OCI-LY7 (cell line): ENCODE results near the gene GPC3.

Experiments used
- CTCF ChIP-seq: fragments of 200-600 bp; sonication (generic); conservative IDR thresholded peaks from 2 replicates; pipeline ENCODE4 v1.5.1; 2014; ENCODE audit warnings: mild to moderate bottlenecking, antibody characterized with exemption, low read length, moderate library complexity, mixed read lengths
- EZH2phosphoT487 ChIP-seq: fragments of 200-600 bp; sonication (generic); IDR thresholded peaks from 2 replicates; pipeline ENCODE4 v1.6.1; 2018; ENCODE audit warnings: low read depth, borderline replicate concordance, mild to moderate bottlenecking, mixed run types, antibody characterized with exemption, low read length, moderate library complexity, mixed read lengths

GRCh38 chrX:133943507-133943906 is 41.9 kb downstream of the GPC3 start:
- TF ChIP-seq CTCF = no peak
- TF ChIP-seq EZH2phosphoT487 = no peak
